Measurements from ENCODE around the gene PRDX2.

Gene PRDX2

GRCh38 chr19:12779162-12779993 is 22.2 kb downstream of the PRDX2 start:
- DNase-seq, result no peak

- DNase-seq, result no peak
These were observed 22.8 kb downstream of the PRDX2 start for GRCh38 chr19:12778905-12779161.

- DNase-seq, result no peak
These were observed 23.3 kb downstream of the PRDX2 start for GRCh38 chr19:12778017-12778904.

- DNase-seq, result peak; percentile 34
These were observed 24.2 kb downstream of the PRDX2 start for GRCh38 chr19:12777217-12778016.

GRCh38 chr19:12774588-12775555 is 26.7 kb downstream of the PRDX2 start, which contains the start of gene HOOK2:
Gene HOOK2, minus strand, starts transcription at chr19:12775552. Its CDS starts 103 bp downstream, at chr19:12775449.
- peak; percentile 32 for DNase-seq

GRCh38 chr19:12773571-12773970 is 28.0 kb downstream of the PRDX2 start:
- DNase-seq, result no peak

- DNase-seq, result no peak
These were observed 29.3 kb downstream of the PRDX2 start for GRCh38 chr19:12772323-12772722.

GRCh38 chr19:12770922-12771321 is 30.7 kb downstream of the PRDX2 start:
- DNase-seq, result no peak

GRCh38 chr19:12769689-12770088 is 31.9 kb downstream of the PRDX2 start:
- peak; percentile 78 for DNase-seq

GRCh38 chr19:12767666-12768065 is 33.9 kb downstream of the PRDX2 start:
- DNase-seq, result no peak

GRCh38 chr19:12767150-12767549 is 34.5 kb downstream of the PRDX2 start:
- DNase-seq, result no peak

GRCh38 chr19:12766051-12766521 is 35.5 kb downstream of the PRDX2 start:
- peak; percentile 32 for DNase-seq

GRCh38 chr19:12764698-12765097 is 36.9 kb downstream of the PRDX2 start:
- DNase-seq, result no peak

GRCh38 chr19:12763100-12763499 is 38.5 kb downstream of the PRDX2 start:
- DNase-seq, result no peak

- DNase-seq, result no peak
These were observed 41.9 kb downstream of the PRDX2 start for GRCh38 chr19:12759686-12760085.

GRCh38 chr19:12757544-12758274 is 43.9 kb downstream of the PRDX2 start:
- DNase-seq, result peak; percentile 44

- no peak for DNase-seq
These were observed 45.3 kb downstream of the PRDX2 start for GRCh38 chr19:12756150-12756883.

GRCh38 chr19:12754465-12755196 is 47.0 kb downstream of the PRDX2 start:
- DNase-seq, result no peak

GRCh38 chr19:12752056-12752781 is 49.4 kb downstream of the PRDX2 start:
- DNase-seq, result no peak

Data from NCI-H748 treated with DMSO at 0.1 percent for 48 hours (cell line).